Measurements from ENCODE around the gene USP49. TPM values are rescaled to one million over a fixed set of nuclear protein-coding genes. Genes with fewer than 3 reads are reported as not detected.

USP49 gene
- total and polyA plus RNA-seq, 8 donors, result 0.98 to 2.4 (median 1.5) TPM

DNA sequence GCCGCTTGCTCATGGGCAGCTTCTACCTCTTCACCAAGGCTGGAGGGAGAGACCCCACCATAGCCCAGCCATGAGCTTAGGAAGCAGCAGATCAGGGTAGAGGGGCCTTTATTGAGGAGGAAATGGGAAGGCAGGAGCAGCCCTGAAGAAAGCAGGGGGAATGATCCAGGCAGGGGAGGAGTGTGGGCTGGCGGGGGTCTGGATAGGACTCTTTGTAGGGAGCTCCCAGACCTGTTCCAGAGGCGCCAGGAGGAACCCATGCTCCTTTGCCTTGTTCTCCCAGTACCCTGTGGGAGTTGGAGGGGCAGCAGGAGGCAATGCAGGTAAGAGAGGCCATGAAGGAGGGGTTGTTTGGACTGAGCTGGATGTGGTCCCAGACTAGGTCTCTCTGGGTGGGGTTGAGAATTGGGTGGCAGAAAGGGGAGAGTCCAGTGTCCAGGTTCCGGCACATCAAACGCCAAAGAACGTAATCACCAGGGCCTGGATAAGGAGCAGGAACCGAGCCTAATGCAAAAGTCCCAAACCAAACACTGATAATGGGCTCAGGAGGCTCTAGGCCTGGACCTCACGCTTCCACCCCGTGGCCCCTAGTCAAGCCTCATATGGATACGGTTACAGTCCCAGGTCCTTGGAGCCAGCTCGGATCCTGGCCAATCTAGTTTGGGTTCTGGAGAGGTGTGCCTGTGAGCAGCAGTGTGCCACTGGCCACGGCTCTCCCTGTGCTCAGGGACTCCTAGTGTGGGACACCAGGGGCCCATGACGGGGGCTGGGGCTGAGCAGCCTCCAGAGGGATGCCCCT is 135.9 kb downstream of the USP49 start:
- DNase-seq, result no peak
- no peaks in the 10 kb centered on the region for H3K9me3 ChIP-seq
- FAIRE-seq, result no peak
- WGBS, 2 donors, result 79 to 80% methylated on average over 13 of the region's 13 CpGs
- ATAC-seq, result peak in 1 of 4 donors; percentile 24
- no peaks in the 10 kb centered on the region for H3K4me1 ChIP-seq
- no peak for TF ChIP-seq CTCF (IDR thresholded peaks at IDR 0.05)
- no peak overlapping the region for H3K4me3 ChIP-seq
- H3K36me3 ChIP-seq, result no peaks in the 10 kb centered on the region
- intact Hi-C loops (cut with DNase I), result no loop called here
- H3K27me3 ChIP-seq, result no peaks in the 10 kb centered on the region
- H3K27ac ChIP-seq, result no peak overlapping the region

- Histone ChIP-seq H3K27ac (no peak overlapping the region), H3K9me3 (no peaks in the 10 kb centered on the region), H3K4me3 (no peak overlapping the region), H3K4me1 (no peaks in the 10 kb centered on the region), H3K36me3 (no peaks in the 10 kb centered on the region), H3K27me3 (no peaks in the 10 kb centered on the region)
- intact Hi-C loops (cut with DNase I), result no loop called here
- no peak for DNase-seq
- ATAC-seq, result no peak
- FAIRE-seq, result no peak
- WGBS, 2 donors, result 82 to 86% methylated on average over 6 of the region's 6 CpGs
- no peak for TF ChIP-seq CTCF (IDR thresholded peaks at IDR 0.05)
These were observed 136.5 kb downstream of the USP49 start for GRCh38 chr6:41758641-41759035.

DNA sequence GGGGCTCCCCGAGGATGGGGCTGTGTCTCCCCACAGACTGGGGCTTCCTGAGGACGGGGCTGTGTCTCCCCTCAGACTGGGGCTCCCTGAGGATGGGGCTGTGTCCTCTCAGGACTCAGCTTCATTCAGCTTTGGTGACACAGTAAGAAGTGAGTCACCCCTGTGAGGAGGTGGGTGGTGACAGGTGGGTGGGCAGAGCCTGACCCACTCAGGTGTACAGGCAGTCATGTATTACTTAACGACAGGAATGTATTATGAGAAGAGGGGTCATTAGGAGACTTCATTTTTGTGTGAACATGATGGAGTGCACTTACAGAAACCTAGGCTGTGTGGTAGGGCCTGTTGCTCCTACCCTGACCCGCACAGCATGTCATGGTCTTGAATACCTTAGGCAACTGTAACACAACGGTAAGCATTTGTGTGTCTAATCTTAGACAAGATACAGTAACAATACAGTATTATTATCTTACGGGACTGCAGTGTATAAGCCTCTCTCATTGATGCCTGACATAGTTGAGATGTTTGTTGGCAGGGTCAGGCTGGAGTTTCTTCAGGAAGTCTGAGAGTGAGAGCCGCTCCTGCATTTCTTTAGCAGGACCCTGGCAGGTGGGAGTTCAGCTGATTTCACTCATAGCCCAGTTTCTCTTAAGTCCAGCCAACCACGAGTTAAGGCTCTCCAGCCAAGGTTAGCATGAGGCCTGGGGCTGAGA is 137.1 kb downstream of the USP49 start:
- no peak for FAIRE-seq
- Histone ChIP-seq H3K36me3 (no peaks in the 10 kb centered on the region), H3K4me1 (no peaks in the 10 kb centered on the region), H3K27me3 (no peaks in the 10 kb centered on the region), H3K9me3 (no peaks in the 10 kb centered on the region), H3K4me3 (no peak overlapping the region), H3K27ac (no peak overlapping the region)
- WGBS, 2 donors, result 62% methylated on average over 8 of the region's 8 CpGs
- peak in 1 of 6 donors; percentile 9 for DNase-seq
- intact Hi-C loops (cut with DNase I), result no loop called here
- no peak for ATAC-seq
- TF ChIP-seq CTCF (IDR thresholded peaks at IDR 0.05), result no peak

DNA sequence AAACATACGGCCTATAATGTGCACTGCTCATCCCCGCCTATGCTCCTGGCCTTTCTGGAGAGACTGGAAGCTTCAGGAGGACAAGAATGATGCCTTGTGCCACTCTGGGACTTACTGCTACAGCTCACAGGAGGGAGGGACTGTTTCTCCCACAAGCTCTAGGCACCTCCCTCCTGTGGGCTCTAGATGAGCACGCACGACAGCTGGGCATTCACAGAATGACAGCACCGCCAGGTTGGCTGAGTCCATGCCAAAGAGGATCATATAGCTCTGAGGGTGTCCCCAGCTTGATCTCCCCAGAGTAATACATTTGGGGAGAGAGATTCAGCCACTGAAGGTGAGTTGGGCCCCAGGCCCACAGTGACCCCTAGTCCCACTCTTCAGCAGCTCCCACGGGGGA is 137.9 kb downstream of the USP49 start:
- WGBS, 2 donors, result 81 to 83% methylated on average over 6 of the region's 6 CpGs
- peak in 1 of 6 donors; percentile 16 for DNase-seq
- intact Hi-C loops (cut with DNase I), result no loop called here
- Histone ChIP-seq H3K4me3 (no peak overlapping the region), H3K36me3 (no peaks in the 10 kb centered on the region), H3K9me3 (no peaks in the 10 kb centered on the region), H3K27ac (no peak overlapping the region), H3K4me1 (no peaks in the 10 kb centered on the region), H3K27me3 (no peaks in the 10 kb centered on the region)
- no peak for FAIRE-seq
- TF ChIP-seq CTCF (IDR thresholded peaks at IDR 0.05), result no peak
- ATAC-seq, result no peak

DNA sequence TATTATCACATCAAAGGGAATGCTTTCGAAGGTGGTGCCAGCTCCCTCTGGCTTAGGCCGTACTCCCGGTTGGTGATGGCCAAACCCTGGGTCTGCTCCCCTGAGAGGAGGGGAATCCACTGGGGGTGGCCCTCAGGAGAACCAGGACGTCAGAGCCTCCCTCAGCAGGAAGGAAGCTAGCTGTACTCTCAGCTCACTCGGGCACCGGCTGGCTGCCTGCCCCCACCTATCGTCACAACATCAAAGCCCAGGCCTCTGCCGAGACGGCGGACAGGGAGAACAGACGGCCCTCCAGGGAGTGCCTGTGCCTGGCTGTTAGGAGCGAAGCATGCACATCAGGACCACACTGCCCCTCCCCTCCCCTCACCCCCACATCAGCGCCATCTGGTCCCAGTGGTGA is 138.8 kb downstream of the USP49 start:
- DNase-seq (peak in 1 of 6 donors; percentile 37), ATAC-seq (no peak), FAIRE-seq (no peak)
- TF ChIP-seq CTCF (IDR thresholded peaks at IDR 0.05), result no peak
- Histone ChIP-seq H3K4me3 (no peak overlapping the region), H3K4me1 (no peaks in the 10 kb centered on the region), H3K36me3 (no peaks in the 10 kb centered on the region), H3K27me3 (no peaks in the 10 kb centered on the region), H3K9me3 (no peaks in the 10 kb centered on the region), H3K27ac (no peak overlapping the region)
- intact Hi-C loops (cut with DNase I), result no loop called here
- 77 to 78% methylated on average over 12 to 13 of the region's 13 CpGs for WGBS, 2 donors

All from pancreas (tissue), 10 donors.